HG03439 (cell line): ENCODE measurements around the gene LDLRAD4.

Source experiments
- ATAC-seq: cut with Tn5 transposase; IDR thresholded peaks from one replicate; pipeline ENCODE4 v1.9.1; 2021; ENCODE audit warnings: mild to moderate bottlenecking, moderate library complexity; ENCODE audit not compliant: unreplicated experiment

Gene LDLRAD4

DNA sequence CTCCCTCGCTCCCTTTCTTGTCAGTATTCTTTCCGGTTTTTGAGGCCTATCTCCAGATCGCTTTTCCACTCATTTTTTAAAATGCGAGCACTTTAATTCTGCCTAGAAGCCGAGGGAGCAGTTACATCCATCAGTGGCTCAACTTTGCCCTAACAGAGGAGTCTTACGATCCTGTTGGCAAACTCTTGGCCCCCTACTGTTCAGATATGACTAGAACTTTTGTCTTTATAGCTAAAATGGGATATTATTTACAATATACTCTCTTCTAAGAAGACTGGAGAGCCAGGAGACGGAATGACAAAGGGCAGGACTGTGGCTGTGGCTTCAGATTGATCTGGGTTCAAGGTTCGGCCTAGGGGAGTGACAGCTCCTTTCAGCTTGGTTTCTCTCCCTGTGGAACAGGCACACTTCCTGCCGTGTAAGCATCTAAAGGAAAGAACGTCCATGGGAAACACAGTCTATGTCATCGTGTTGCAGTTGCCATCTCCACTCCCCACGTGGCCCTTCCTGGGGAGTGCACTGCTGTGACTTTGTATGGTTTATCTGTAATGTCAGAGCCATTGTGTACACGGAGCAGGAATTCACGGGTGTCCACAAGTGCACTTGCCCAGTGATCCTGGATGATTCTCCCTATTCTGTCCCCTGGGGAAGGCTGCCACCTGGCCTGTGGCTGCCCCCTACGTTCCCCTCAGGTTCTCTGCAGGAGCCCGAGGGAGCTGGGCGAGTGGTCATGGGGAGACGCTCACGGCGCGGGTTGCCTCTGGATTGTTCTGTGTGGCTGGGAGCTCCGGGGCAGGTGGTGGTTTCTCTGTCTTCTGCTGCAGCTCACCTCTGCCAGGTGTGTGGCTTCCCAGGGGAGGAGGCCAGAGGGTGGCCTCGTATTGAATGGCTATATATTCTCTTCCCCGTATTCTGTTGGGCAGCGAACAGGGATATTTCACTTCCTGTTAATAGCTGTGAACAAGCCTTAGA lies 222.0 kb downstream of the LDLRAD4 start:
- ATAC-seq, result no peak

GRCh38 chr18:13441736-13442135 lies 223.2 kb downstream of the LDLRAD4 start:
- ATAC-seq, result no peak

DNA sequence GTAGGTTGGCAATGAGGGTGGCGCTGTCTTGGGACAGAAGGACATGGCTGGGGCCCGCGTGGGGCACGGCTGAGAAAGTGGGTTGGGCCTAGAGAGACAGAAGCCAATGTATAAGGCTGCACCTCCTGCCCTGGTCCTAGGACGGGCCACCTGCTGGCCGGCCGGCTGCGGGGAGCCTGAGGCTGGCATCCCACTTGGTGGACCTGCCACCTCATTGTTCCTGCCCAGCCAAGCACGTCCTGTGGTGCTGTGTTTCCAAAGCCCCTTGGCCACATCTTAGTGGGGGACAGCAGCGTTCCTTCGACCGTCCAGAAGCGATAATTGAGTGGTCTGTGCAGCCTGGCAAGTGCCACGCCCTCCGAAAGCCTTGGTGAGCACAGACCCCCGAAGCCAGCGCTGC lies 223.9 kb downstream of the LDLRAD4 start:
- no peak for ATAC-seq

DNA sequence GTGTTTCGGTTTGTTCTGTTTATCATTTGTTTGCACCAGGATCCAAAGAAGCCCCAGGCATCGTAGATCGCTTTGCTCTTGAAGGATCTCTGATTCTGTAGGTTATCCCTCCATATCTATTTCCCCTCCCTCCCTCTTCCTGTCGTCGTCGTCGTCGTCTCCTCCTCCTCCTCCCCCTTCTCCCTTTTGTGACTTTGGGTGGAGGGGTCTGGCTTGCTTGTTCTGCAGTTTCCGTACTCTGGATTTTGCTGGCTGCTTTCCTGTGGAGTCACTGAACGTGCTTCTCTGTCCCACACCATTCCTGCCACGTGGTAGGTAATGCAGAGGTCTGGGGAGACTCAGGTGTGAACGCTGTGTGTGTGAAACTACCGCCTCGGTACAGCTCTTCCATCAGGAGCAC lies 225.0 kb downstream of the LDLRAD4 start:
- ATAC-seq, result no peak

- no peak for ATAC-seq
These were observed 226.1 kb downstream of the LDLRAD4 start for GRCh38 chr18:13444430-13445240.

DNA sequence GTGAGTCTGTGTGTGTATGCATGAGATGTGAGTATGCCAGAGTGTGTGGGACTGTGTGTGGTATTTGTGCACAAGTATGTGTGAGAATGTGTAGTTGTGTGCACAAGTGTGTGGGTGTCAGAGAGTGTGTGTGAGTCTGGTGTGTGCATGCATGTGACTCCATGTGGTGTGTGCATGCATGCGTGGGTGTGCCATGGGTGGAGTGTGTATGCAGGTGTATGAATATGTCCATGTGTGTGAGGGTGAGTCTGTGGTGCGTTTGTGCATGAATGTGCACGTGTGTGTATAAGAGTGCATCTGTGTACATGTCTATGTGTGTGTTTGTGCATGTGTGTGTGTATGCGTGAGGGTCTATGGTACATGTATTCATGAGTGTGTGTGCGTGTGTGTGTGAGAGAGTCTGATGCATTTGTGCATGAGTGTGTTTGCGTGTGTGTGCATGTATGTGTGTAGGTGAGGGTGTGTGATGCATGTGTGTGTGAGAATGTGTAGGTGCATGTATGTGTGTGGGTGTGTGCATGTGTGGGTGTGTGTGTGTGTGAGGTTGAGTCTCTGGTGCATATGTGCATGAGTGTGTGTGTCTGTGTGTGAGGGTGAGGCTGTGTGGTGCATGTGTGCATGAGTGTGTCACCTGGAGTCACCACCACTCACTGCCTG lies 226.8 kb downstream of the LDLRAD4 start:
- no peak for ATAC-seq

GRCh38 chr18:13446024-13446423 lies 227.5 kb downstream of the LDLRAD4 start:
- no peak for ATAC-seq

DNA sequence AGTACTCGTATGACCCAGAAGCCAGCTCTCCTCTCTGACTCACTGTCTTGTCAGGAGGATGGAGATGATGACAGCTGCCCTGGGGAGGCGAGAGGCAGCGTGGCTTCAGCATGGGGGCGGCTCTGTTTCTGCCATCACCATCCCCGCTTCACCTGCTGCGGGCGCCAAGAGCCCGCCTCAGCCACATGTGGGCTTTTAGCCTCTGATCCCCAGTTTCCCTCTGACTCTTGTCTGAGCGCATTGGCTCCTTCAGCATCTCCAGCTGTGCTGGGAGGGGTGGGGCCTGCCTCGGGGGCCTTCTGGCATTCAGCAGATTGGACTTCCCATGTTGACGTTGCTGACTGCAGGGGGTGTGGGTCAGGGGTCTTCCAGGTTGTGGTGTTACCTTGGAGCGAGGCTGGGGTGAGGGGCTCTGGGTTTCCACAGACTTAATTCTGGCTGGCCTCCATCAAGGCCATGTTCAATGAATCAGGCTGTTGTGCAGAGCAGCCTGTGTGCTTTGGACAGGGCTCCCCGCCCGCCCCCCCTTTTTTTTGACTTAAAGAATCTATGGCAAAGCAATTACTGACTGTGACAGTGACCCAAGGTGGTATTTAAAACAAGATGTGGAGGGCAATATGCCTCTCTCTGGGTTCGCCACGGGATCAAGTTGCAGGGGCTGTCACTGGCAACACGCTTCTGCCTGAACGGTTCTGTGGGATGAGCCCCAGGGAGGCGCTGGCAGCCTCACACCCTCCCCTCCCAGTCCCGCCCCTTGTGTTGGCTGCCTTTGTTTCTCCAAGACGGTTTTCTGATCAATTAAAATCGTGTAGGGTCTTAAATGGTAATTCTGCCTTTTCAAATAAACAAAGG lies 228.3 kb downstream of the LDLRAD4 start:
- no peak for ATAC-seq

GRCh38 chr18:13447621-13448334 lies 229.2 kb downstream of the LDLRAD4 start:
- no peak for ATAC-seq

DNA sequence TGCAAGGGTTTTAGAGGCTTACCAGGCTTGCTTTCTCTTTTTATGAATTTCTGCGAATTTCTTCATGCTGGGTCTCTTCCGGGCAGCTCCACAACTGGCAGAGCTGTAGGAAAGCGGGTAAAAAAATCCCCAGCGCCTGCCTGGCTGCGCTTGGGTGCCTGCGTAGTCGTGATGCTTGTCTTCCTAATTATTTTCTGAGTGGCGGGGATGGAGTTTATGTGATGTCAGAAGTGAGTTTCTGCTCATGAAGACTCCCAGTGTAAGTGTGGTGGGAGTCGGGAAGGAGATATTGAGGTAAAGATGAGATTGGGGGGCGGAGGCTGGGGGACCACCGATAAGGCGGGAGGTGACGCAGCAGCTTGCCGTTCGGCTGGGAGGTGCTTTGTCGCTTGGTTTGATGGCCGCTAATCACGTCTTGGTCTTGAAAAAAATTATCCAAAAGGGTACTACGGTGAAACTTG lies 229.8 kb downstream of the LDLRAD4 start:
- ATAC-seq, result no peak

DNA sequence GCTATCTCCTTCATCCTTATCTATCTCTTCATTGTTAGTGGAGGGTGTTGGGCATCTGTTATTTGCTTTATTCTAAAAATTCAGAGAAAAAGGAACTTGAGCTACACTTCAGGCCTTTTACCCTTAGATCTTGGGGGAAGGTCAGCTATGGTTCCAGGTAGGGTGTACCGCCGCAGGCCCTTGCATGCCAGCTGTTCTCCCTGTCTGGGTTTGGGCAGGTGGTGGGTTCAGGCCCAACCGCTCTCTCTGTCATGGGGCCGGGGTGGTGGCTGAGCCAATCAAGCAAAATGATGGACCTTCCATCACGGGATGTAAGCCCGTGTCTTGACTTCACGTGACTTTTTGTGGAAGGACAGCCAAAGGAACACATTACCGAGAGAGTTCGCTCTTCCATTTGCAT lies 231.1 kb downstream of the LDLRAD4 start:
- ATAC-seq, result no peak

DNA sequence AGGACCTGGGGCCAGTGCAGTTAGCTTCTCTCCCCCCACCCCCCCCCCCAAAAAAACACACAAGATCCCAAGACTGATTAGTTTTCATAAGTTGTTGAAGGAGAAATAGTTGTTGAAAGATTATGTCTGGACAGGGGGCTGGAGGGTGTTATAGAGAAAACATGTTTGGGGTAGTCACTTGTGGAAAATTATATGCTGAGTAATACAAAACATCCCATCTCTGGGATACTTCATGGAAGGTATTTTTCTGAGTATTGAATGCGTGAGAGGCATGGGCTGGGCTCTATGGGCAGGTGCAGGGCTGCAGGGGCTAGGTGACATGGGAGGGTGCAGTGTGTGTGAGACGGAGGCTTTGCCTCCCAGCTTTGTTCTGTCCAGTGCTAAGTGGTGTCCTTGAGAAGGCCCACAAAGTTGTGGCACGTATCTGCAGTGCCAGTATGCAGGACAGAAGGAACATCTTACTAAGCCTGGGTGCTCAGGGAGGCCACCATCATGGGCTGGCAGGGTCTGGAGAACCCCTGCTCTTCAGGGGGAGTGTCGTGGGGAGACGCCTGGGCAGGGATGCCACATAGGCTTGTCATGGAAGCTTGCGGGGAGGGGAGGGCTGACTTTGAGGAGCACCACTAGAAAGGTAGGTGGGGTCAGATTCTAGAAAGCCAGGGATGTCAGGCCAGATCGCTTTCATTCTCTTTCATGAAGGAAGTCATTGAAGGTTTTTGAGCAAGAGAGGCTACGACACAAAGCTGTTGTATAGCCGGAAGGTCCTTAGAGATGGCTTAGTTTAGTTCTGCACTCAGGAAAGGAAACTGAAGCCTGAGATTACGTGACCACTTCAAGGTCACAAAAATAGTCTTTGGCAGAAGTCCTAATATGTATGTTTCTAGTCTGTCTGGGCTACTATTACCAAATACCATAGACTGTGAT lies 232.0 kb downstream of the LDLRAD4 start:
- no peak for ATAC-seq

- ATAC-seq, result no peak
These were observed 232.6 kb downstream of the LDLRAD4 start for GRCh38 chr18:13451213-13451540.

- ATAC-seq, result no peak
These were observed 233.3 kb downstream of the LDLRAD4 start for GRCh38 chr18:13451661-13452387.

DNA sequence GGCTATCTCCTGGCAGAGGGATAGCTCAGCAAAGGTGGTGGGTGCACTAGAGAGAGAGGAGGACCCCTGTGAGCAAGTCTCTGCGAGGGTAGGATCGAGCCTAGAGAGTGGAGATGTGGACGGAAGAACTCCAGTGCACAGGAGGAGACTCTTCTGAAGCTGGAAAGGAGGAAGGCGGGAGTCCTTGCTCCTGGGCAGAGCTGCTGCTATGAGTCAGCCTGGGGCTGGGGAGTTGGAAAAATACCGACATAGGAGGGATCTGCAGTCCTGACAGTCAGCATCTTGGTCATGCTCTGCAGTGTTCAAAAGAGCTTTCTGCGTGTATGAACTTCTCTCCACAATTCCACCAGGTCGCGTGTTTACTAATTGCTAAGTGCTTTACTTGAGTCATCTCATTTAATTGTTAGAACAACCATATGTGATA lies 233.8 kb downstream of the LDLRAD4 start:
- no peak for ATAC-seq

GRCh38 chr18:13452871-13453680 lies 234.5 kb downstream of the LDLRAD4 start:
- ATAC-seq, result no peak

GRCh38 chr18:13453714-13454113 lies 235.2 kb downstream of the LDLRAD4 start:
- ATAC-seq, result no peak
